Caco-2 (cell line): ENCODE data around the gene TLN1. TPM values are rescaled to one million over a fixed set of nuclear protein-coding genes. Genes with fewer than 3 reads are reported as not detected.

ENCODE experiments used
- BruUV-seq: library from RNA; stranded (reverse); fragments of 400-500 nt; replicated peaks from 2 replicates; lab custom pipeline; 2021; lab: Mats Ljungman, UMichigan
- CTCF ChIA-PET: fragments of 300-600 bp; sonication (Branson Sonifier 250); formaldehyde crosslinking; loops from one replicate; lab custom pipeline; 2022; ENCODE audit warnings: antibody characterized with exemption; lab: Charles Lee
- POLR2A ChIA-PET: fragments of 300-600 bp; sonication (Branson Sonifier 250); formaldehyde crosslinking; loops from one replicate; lab custom pipeline; 2022; ENCODE audit warnings: antibody characterized with exemption; lab: Charles Lee
- DNase-seq, 2 experiments: peaks; one replicate each; pipeline versions ENCODE4 v3.0.0 to v3.0.0-alpha.2; 2020 to 2022
- H3K27me3 ChIP-seq: replicated peaks from 2 replicates; pipeline ENCODE4 v1.6.0; 2011; ENCODE audit warnings: low read length; ENCODE audit not compliant: control insufficient read depth, insufficient read depth
- H3K36me3 ChIP-seq: 2 replicates; pipeline ENCODE4 v1.5.1; 2011; ENCODE audit warnings: low read length; ENCODE audit not compliant: control insufficient read depth, insufficient read depth
- H3K4me1 ChIP-seq: fragments of 250-450 bp; sonication (Bioruptor Pico); 2 replicates; pipeline ENCODE4 v1.5.1; 2020; ENCODE audit warnings: mild to moderate bottlenecking
- H3K4me3 ChIP-seq: 2 replicates; pipeline ENCODE4 v1.5.1; 2011; ENCODE audit warnings: low read depth, mild to moderate bottlenecking, control low read depth, low read length
- H3K9me3 ChIP-seq: fragments of 250-450 bp; sonication (Bioruptor Pico); 2 replicates; pipeline ENCODE4 v1.5.1; 2020; ENCODE audit warnings: mild to moderate bottlenecking, moderate library complexity
- H3K27ac Mint-ChIP-seq: one replicate; pipeline ENCODE4 v1.8.0; 2022; ENCODE audit warnings: mixed read lengths; ENCODE audit not compliant: unreplicated experiment
- H3K27me3 Mint-ChIP-seq: one replicate; pipeline ENCODE4 v1.8.0; 2022; ENCODE audit warnings: mixed read lengths; ENCODE audit not compliant: insufficient read depth, unreplicated experiment
- H3K36me3 Mint-ChIP-seq: one replicate; pipeline ENCODE4 v1.8.0; 2022; ENCODE audit warnings: mild to moderate bottlenecking, mixed read lengths; ENCODE audit not compliant: insufficient read depth, unreplicated experiment
- H3K4me1 Mint-ChIP-seq: one replicate; pipeline ENCODE4 v1.8.0; 2022; ENCODE audit warnings: low read depth, mixed read lengths; ENCODE audit not compliant: unreplicated experiment
- H3K4me3 Mint-ChIP-seq: one replicate; pipeline ENCODE4 v1.8.0; 2022; ENCODE audit warnings: mild to moderate bottlenecking, moderate library complexity, mixed read lengths; ENCODE audit not compliant: unreplicated experiment
- H3K9me3 Mint-ChIP-seq: one replicate; pipeline ENCODE4 v1.8.0; 2022; ENCODE audit warnings: mixed read lengths; ENCODE audit not compliant: unreplicated experiment
- CTCF ChIP-seq, 2 experiments: fragments of 200-600 bp in 1 of 2; IDR thresholded peaks; 1 replicate in 1 of 2; 2 replicates in 1 of 2; pipeline versions ENCODE4 v1.5.1 to v1.8.0; 2011 to 2022; ENCODE audit warnings: antibody characterized with exemption in 1 of 2, control low read depth in 1 of 2, inconsistent platforms in 1 of 2, low read depth in 1 of 2, low read length in 1 of 2, mild to moderate bottlenecking in 1 of 2, moderate library complexity in 1 of 2; ENCODE audit not compliant: insufficient read depth in 1 of 2, severe bottlenecking in 1 of 2, unreplicated experiment in 1 of 2
- intact Hi-C: fragments of 100-400 bp; cut with micrococcal nuclease; formaldehyde crosslinking; loops from one replicate; pipeline ENCODE4 v1.10.0; 2022; ENCODE audit not compliant: unreplicated experiment
- total RNA-seq: library from RNA; stranded (reverse); gene quantifications from 2 replicates; pipeline ENCODE4 v1.2.3, GENCODE V29; 2022

The TLN1 gene
- total RNA-seq, 1 experiment from 2014 or later = 147 TPM

GRCh38 chr9:35685506-35685905 is 46.5 kb downstream of the TLN1 start:
- intact Hi-C loops = no loop called here
- ChIA-PET POLR2A (interaction anchor here (1.2 kb wide), 1 partner anchor 28 kb away, joined by 5 read pairs; the partner anchor contains the start of genes CCDC107 and RMRP), CTCF (no interaction called here)
- no TSS peak for BruUV-seq
- H3K27me3 Mint-ChIP-seq = no peaks in the 10 kb centered on the region
- Histone ChIP-seq H3K27me3 (no peaks in the 10 kb centered on the region), H3K4me1 (peaks cover 22% of the 10 kb centered on the region), H3K4me3 (no peak overlapping the region), H3K9me3 (no peaks in the 10 kb centered on the region), H3K36me3 (no peaks in the 10 kb centered on the region)
- no peak for TF ChIP-seq CTCF (IDR thresholded peaks at IDR 0.05; ENCODE audit: insufficient read depth in 1 of 2, low read depth in 1 of 2, low read length in 1 of 2, severe bottlenecking in 1 of 2, unreplicated experiment in 1 of 2)
- DNase-seq = no peak
- H3K9me3 Mint-ChIP-seq = no peaks in the 10 kb centered on the region
- H3K27ac Mint-ChIP-seq = no peak overlapping the region
- peaks cover 14% of the 10 kb centered on the region for H3K4me1 Mint-ChIP-seq
- H3K36me3 Mint-ChIP-seq = peaks cover 6% of the 10 kb centered on the region
- no peak overlapping the region for H3K4me3 Mint-ChIP-seq

DNA sequence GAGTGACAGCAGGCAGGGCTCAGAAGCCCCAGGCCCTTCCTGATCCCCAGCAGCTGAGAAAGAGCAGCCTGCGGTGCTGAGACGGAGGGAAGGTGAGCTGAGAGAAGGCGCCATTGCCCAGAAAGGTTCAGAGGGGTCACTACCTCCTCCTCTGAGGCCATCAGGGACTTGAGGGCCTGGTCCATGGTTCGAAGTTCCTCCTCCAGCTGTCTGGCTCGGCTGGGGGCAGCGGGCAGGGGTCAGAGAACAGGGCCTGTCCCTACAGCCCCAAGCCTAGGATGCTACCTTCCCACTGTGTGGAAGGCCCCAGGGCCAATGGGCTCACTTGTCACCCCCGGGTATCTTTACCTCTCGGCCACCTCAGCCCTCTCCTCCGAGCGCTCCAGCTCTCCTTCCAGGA is 47.1 kb downstream of the TLN1 start:
- Histone ChIP-seq H3K9me3 (no peaks in the 10 kb centered on the region), H3K4me3 (no peak overlapping the region), H3K36me3 (no peaks in the 10 kb centered on the region), H3K27me3 (no peaks in the 10 kb centered on the region), H3K4me1 (peaks cover 18% of the 10 kb centered on the region)
- no peaks in the 10 kb centered on the region for H3K9me3 Mint-ChIP-seq
- no peak overlapping the region for H3K27ac Mint-ChIP-seq
- intact Hi-C loops = no loop called here
- DNase-seq = no peak
- no peak for TF ChIP-seq CTCF (IDR thresholded peaks at IDR 0.05; ENCODE audit: insufficient read depth in 1 of 2, low read depth in 1 of 2, low read length in 1 of 2, severe bottlenecking in 1 of 2, unreplicated experiment in 1 of 2)
- CTCF ChIA-PET = no interaction called here
- POLR2A ChIA-PET = interaction anchor here (1.2 kb wide), 1 partner anchor 27 kb away, joined by 5 read pairs; the partner anchor contains the start of genes CCDC107 and RMRP
- H3K27me3 Mint-ChIP-seq = no peaks in the 10 kb centered on the region
- H3K4me1 Mint-ChIP-seq = peaks cover 14% of the 10 kb centered on the region
- peaks cover 6% of the 10 kb centered on the region for H3K36me3 Mint-ChIP-seq
- no peak overlapping the region for H3K4me3 Mint-ChIP-seq
- BruUV-seq = no TSS peak

DNA sequence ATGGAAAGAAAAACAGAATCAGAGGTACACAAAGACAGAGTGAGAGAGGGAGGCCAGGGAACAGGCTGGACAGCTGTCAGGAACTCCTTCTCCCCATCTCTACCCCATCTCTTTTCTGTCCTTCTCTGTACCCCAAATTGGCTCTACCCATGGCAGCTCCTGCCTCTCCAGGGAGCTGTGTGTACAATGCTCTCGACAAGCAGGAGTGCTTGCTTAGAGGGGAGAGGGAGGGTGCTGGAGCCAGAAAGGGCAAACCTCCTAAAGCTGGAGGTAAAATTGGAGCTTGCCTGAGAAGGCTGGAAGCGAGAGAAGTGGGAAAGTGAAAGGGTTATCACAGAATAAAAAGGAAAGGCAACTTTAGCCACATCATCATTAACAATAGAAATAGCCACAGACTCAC is 48.7 kb downstream of the TLN1 start:
- POLR2A ChIA-PET = no interaction called here
- no peak overlapping the region for H3K4me3 Mint-ChIP-seq
- no peaks in the 10 kb centered on the region for H3K9me3 Mint-ChIP-seq
- H3K27me3 Mint-ChIP-seq = no peaks in the 10 kb centered on the region
- CTCF ChIA-PET = interaction anchor here (0.6 kb wide), 1 partner anchor 194 kb away, joined by 4 read pairs; the partner anchor contains the start of gene RUSC2
- Histone ChIP-seq H3K9me3 (no peaks in the 10 kb centered on the region), H3K36me3 (no peaks in the 10 kb centered on the region), H3K4me3 (no peak overlapping the region), H3K4me1 (peaks cover 2% of the 10 kb centered on the region), H3K27me3 (no peaks in the 10 kb centered on the region)
- no peak for TF ChIP-seq CTCF (IDR thresholded peaks at IDR 0.05; ENCODE audit: insufficient read depth in 1 of 2, low read depth in 1 of 2, low read length in 1 of 2, severe bottlenecking in 1 of 2, unreplicated experiment in 1 of 2)
- H3K4me1 Mint-ChIP-seq = peaks cover 6% of the 10 kb centered on the region
- H3K36me3 Mint-ChIP-seq = no peaks in the 10 kb centered on the region
- DNase-seq = no peak
- intact Hi-C loops = no loop called here
- no TSS peak for BruUV-seq
- H3K27ac Mint-ChIP-seq = no peak overlapping the region
